Ishikawa (cell line): Measurements from ENCODE around the gene RAB17.

Source experiments
- MAX ChIP-seq: IDR thresholded peaks from 2 replicates; pipeline ENCODE4 v1.6.1; 2012
- NFIC ChIP-seq: IDR thresholded peaks from 2 replicates; pipeline ENCODE4 v1.6.1; 2012

- TF ChIP-seq MAX (no peak), NFIC (no peak)
Observed at GRCh38 chr2:237557633-237558015, 32.9 kb downstream of the RAB17 start.
